ENCODE results near the gene TBC1D3B.
"Not testable (repeated sequence)": the region's sequence is repeated elsewhere in the genome, so short reads cannot be mapped to it uniquely, and the experiment has no call there.

The TBC1D3B gene

GRCh38 chr17:36189993-36190392 is 13.6 kb upstream of the TBC1D3B start:
- H3K23ac ChIP-seq (ENCODE audit: low read depth, low read length, poor library complexity); H3K4me1 ChIP-seq (ENCODE audit: control insufficient read depth in 2 of 2, insufficient read depth in 1 of 2, low read depth in 1 of 2, low read length in 2 of 2); H3K4ac ChIP-seq (ENCODE audit: low read length); H3K27ac ChIP-seq (replicated peaks; ENCODE audit: low read length); H4K91ac ChIP-seq (ENCODE audit: low read depth, low read length, poor library complexity); H2BK15ac ChIP-seq (ENCODE audit: low read length); H2BK12ac ChIP-seq (ENCODE audit: low read length); H3K14ac ChIP-seq (ENCODE audit: low read length); H3K4me2 ChIP-seq (ENCODE audit: insufficient read depth, low read length, poor library complexity, severe bottlenecking); H2BK5ac ChIP-seq (ENCODE audit: low read length); H2AFZ ChIP-seq (ENCODE audit: low read length); H3K36me3 ChIP-seq (replicated peaks in 1 of 2; ENCODE audit: control insufficient read depth in 2 of 2, insufficient read depth in 2 of 2, low read length in 2 of 2); H2AK5ac ChIP-seq (ENCODE audit: low read depth, low read length); H3K18ac ChIP-seq (ENCODE audit: low read length); H3K79me1 ChIP-seq (ENCODE audit: low read depth, low read length); H3K9me3 ChIP-seq (replicated peaks in 1 of 2; ENCODE audit: control insufficient read depth in 2 of 2, insufficient read depth in 1 of 2, low read depth in 1 of 2, low read length in 2 of 2); H2BK120ac ChIP-seq (ENCODE audit: low read depth, low read length); H4K8ac ChIP-seq (ENCODE audit: low read depth, low read length); H3K4me3 ChIP-seq (ENCODE audit: low read length in 2 of 2); H3K9ac ChIP-seq (ENCODE audit: low read depth, low read length, poor library complexity); DNase-seq (ENCODE audit: low spot score): not testable (repeated sequence)
- H3K27me3 ChIP-seq (ENCODE audit: control insufficient read depth in 3 of 3, insufficient read depth in 3 of 3, low read depth in 1 of 3, low read length in 3 of 3), result peaks cover 0 to 15% (median 0%) of the 10 kb centered on the region in 3 experiments
- WGBS, 2 donors (ENCODE audit: extremely low coverage in 2 of 2, insufficient read length in 2 of 2, insufficient replicate concordance in 1 of 2), result no CpG with 5 or more reads among the region's 5 CpGs

- H2AFZ ChIP-seq (ENCODE audit: low read length), result no peak overlapping the region
- H3K27me3 ChIP-seq (ENCODE audit: control insufficient read depth in 3 of 3, insufficient read depth in 3 of 3, low read depth in 1 of 3, low read length in 3 of 3), result peaks cover 0 to 18% (median 2%) of the 10 kb centered on the region in 3 experiments
- no peak overlapping the region for H2BK12ac ChIP-seq (ENCODE audit: low read length)
- no CpG with 5 or more reads among the region's 7 CpGs for WGBS, 2 donors (ENCODE audit: extremely low coverage in 2 of 2, insufficient read length in 2 of 2, insufficient replicate concordance in 1 of 2)
- no peaks in the 10 kb centered on the region for H3K36me3 ChIP-seq (replicated peaks in 1 of 2; ENCODE audit: control insufficient read depth in 2 of 2, insufficient read depth in 2 of 2, low read length in 2 of 2)
- DNase-seq (ENCODE audit: low spot score), result no peak
- no peak overlapping the region for H3K4ac ChIP-seq (ENCODE audit: low read length)
- H4K8ac ChIP-seq (ENCODE audit: low read depth, low read length), result no peak overlapping the region
- H3K9ac ChIP-seq (ENCODE audit: low read depth, low read length, poor library complexity), result no peak overlapping the region
- no peak overlapping the region for H2BK15ac ChIP-seq (ENCODE audit: low read length)
- H3K4me2 ChIP-seq (ENCODE audit: insufficient read depth, low read length, poor library complexity, severe bottlenecking), result no peak overlapping the region
- no peak overlapping the region for H3K4me3 ChIP-seq (ENCODE audit: low read length in 2 of 2)
- H3K9me3 ChIP-seq (replicated peaks in 1 of 2; ENCODE audit: control insufficient read depth in 2 of 2, insufficient read depth in 1 of 2, low read depth in 1 of 2, low read length in 2 of 2), result no peaks in the 10 kb centered on the region
- no peak overlapping the region for H2BK5ac ChIP-seq (ENCODE audit: low read length)
- no peak overlapping the region for H3K23ac ChIP-seq (ENCODE audit: low read depth, low read length, poor library complexity)
- H3K27ac ChIP-seq (replicated peaks; ENCODE audit: low read length), result no peak overlapping the region
- H3K18ac ChIP-seq (ENCODE audit: low read length), result no peak overlapping the region
- no peak overlapping the region for H3K14ac ChIP-seq (ENCODE audit: low read length)
- no peak overlapping the region for H2AK5ac ChIP-seq (ENCODE audit: low read depth, low read length)
- H4K91ac ChIP-seq (ENCODE audit: low read depth, low read length, poor library complexity), result no peak overlapping the region
- H3K4me1 ChIP-seq (ENCODE audit: control insufficient read depth in 2 of 2, insufficient read depth in 1 of 2, low read depth in 1 of 2, low read length in 2 of 2), result no peaks in the 10 kb centered on the region
- H2BK120ac ChIP-seq (ENCODE audit: low read depth, low read length), result no peak overlapping the region
- peaks cover 2% of the 10 kb centered on the region for H3K79me1 ChIP-seq (ENCODE audit: low read depth, low read length)
Observed at GRCh38 chr17:36188891-36189306, 12.5 kb upstream of the TBC1D3B start.

- WGBS, 2 donors (ENCODE audit: extremely low coverage in 2 of 2, insufficient read length in 2 of 2, insufficient replicate concordance in 1 of 2), result no CpG with 5 or more reads among the region's 5 CpGs
Observed at GRCh38 chr17:36187943-36188665, 11.7 kb upstream of the TBC1D3B start.

GRCh38 chr17:36186810-36187763 is 10.7 kb upstream of the TBC1D3B start:
- H2AFZ ChIP-seq (ENCODE audit: low read length); H2AK5ac ChIP-seq (ENCODE audit: low read depth, low read length); H3K36me3 ChIP-seq (replicated peaks in 1 of 2; ENCODE audit: control insufficient read depth in 2 of 2, insufficient read depth in 2 of 2, low read length in 2 of 2); H3K9ac ChIP-seq (ENCODE audit: low read depth, low read length, poor library complexity); H3K4me3 ChIP-seq (ENCODE audit: low read length in 2 of 2); H3K14ac ChIP-seq (ENCODE audit: low read length); H3K27ac ChIP-seq (replicated peaks; ENCODE audit: low read length); H2BK120ac ChIP-seq (ENCODE audit: low read depth, low read length); H2BK12ac ChIP-seq (ENCODE audit: low read length); H3K79me1 ChIP-seq (ENCODE audit: low read depth, low read length); H4K8ac ChIP-seq (ENCODE audit: low read depth, low read length); H2BK15ac ChIP-seq (ENCODE audit: low read length); H3K18ac ChIP-seq (ENCODE audit: low read length); H3K4me2 ChIP-seq (ENCODE audit: insufficient read depth, low read length, poor library complexity, severe bottlenecking); H3K4me1 ChIP-seq (ENCODE audit: control insufficient read depth in 2 of 2, insufficient read depth in 1 of 2, low read depth in 1 of 2, low read length in 2 of 2); DNase-seq (ENCODE audit: low spot score); H2BK5ac ChIP-seq (ENCODE audit: low read length); H3K23ac ChIP-seq (ENCODE audit: low read depth, low read length, poor library complexity); H3K4ac ChIP-seq (ENCODE audit: low read length); H4K91ac ChIP-seq (ENCODE audit: low read depth, low read length, poor library complexity); H3K9me3 ChIP-seq (replicated peaks in 1 of 2; ENCODE audit: control insufficient read depth in 2 of 2, insufficient read depth in 1 of 2, low read depth in 1 of 2, low read length in 2 of 2): not testable (repeated sequence)
- H3K27me3 ChIP-seq (ENCODE audit: control insufficient read depth in 3 of 3, insufficient read depth in 3 of 3, low read depth in 1 of 3, low read length in 3 of 3), result peaks cover 0 to 36% (median 11%) of the 10 kb centered on the region in 3 experiments
- WGBS, 2 donors (ENCODE audit: extremely low coverage in 2 of 2, insufficient read length in 2 of 2, insufficient replicate concordance in 1 of 2), result no CpG with 5 or more reads among the region's 13 CpGs

More at GRCh38 chr17:36187943-36188665, 11.7 kb upstream of the TBC1D3B start:
- not testable (repeated sequence) for H3K4me3 ChIP-seq (ENCODE audit: low read length in 2 of 2); H2BK15ac ChIP-seq (ENCODE audit: low read length); H3K23ac ChIP-seq (ENCODE audit: low read depth, low read length, poor library complexity); H2BK120ac ChIP-seq (ENCODE audit: low read depth, low read length); H2AFZ ChIP-seq (ENCODE audit: low read length); H3K4ac ChIP-seq (ENCODE audit: low read length); H3K9me3 ChIP-seq (replicated peaks in 1 of 2; ENCODE audit: control insufficient read depth in 2 of 2, insufficient read depth in 1 of 2, low read depth in 1 of 2, low read length in 2 of 2); H3K18ac ChIP-seq (ENCODE audit: low read length); H3K36me3 ChIP-seq (replicated peaks in 1 of 2; ENCODE audit: control insufficient read depth in 2 of 2, insufficient read depth in 2 of 2, low read length in 2 of 2); H2AK5ac ChIP-seq (ENCODE audit: low read depth, low read length); H3K4me2 ChIP-seq (ENCODE audit: insufficient read depth, low read length, poor library complexity, severe bottlenecking); H3K9ac ChIP-seq (ENCODE audit: low read depth, low read length, poor library complexity); H3K14ac ChIP-seq (ENCODE audit: low read length); H4K91ac ChIP-seq (ENCODE audit: low read depth, low read length, poor library complexity); H2BK12ac ChIP-seq (ENCODE audit: low read length); H3K79me1 ChIP-seq (ENCODE audit: low read depth, low read length); H3K4me1 ChIP-seq (ENCODE audit: control insufficient read depth in 2 of 2, insufficient read depth in 1 of 2, low read depth in 1 of 2, low read length in 2 of 2); DNase-seq (ENCODE audit: low spot score); H2BK5ac ChIP-seq (ENCODE audit: low read length); H4K8ac ChIP-seq (ENCODE audit: low read depth, low read length); H3K27ac ChIP-seq (replicated peaks; ENCODE audit: low read length)
- peaks cover 0 to 26% (median 5%) of the 10 kb centered on the region in 3 experiments for H3K27me3 ChIP-seq (ENCODE audit: control insufficient read depth in 3 of 3, insufficient read depth in 3 of 3, low read depth in 1 of 3, low read length in 3 of 3)
